Pancreas (tissue), 10 donors: ENCODE results near the gene RPL11. TPM values are rescaled to one million over a fixed set of nuclear protein-coding genes. Genes with fewer than 3 reads are reported as not detected.

Source experiments
- ATAC-seq, 4 donors: fragments of 200-7000 bp; cut with Tn5 transposase; one replicate each; pipeline versions ENCODE4 v1.8.0 to v1.9.1; 2020; ENCODE audit warnings: mild to moderate bottlenecking in 4 of 4, moderate library complexity in 4 of 4
- DNase-seq, 6 donors: peaks; one replicate each; pipeline ENCODE4 v3.0.0-alpha.2; 2020
- FAIRE-seq: peaks from 2 replicates; lab custom pipeline; 2012; peaks lifted over from hg19 to GRCh38; lab: Jason Lieb, UNC
- H3K27ac ChIP-seq, 4 donors: fragments of 200-600 bp; sonication (generic); 1 replicate in 3 of 4; 2 replicates in 1 of 4; pipeline versions ENCODE4 v1.5.0 to v1.8.0; 2020
- H3K27me3 ChIP-seq, 4 donors: fragments of 200-600 bp; one replicate each; pipeline ENCODE4 v1.8.0; 2021
- H3K36me3 ChIP-seq, 3 donors: fragments of 200-600 bp; sonication (generic) in 1 of 3; one replicate each; pipeline versions ENCODE4 v1.5.0 to v1.8.0; 2020 to 2021
- H3K4me1 ChIP-seq, 3 donors: fragments of 200-600 bp; one replicate each; pipeline ENCODE4 v1.8.0; 2021
- H3K4me3 ChIP-seq, 4 donors: fragments of 200-600 bp; sonication (generic) in 2 of 4; one replicate each; pipeline versions ENCODE4 v1.5.0 to v1.8.0; 2020 to 2021
- H3K9me3 ChIP-seq, 4 donors: fragments of 200-600 bp; one replicate each; pipeline ENCODE4 v1.8.0; 2021
- WGBS, 2 donors: extraction: QIAGEN DNeasy Blood & Tissue Kit; methylation state at CpG; one replicate each; pipeline ENCODE4 v1.1.7; 2013; 5-methylcytosine and 5-hydroxymethylcytosine counted together
- intact Hi-C, 3 donors: fragments of 100-400 bp; cut with DNase I; formaldehyde crosslinking; loops; one replicate each; pipeline versions ENCODE4 v1.11.1 to v1.14.2; 2022
- polyA plus RNA-seq, 2 donors: library from polyadenylated mRNA; stranded (reverse); fragments of 200-250 nt; gene quantifications; one replicate each; pipeline ENCODE4 v1.2.3, GENCODE V29; 2013
- total RNA-seq, 6 donors: library from RNA; stranded (reverse); fragmentation: NEBNext Ultra II Directional in 4 of 6; extraction: Animal tissue kit (Norgen Biotek cat#: 25700) in 4 of 6; gene quantifications; one replicate each; pipeline versions ENCODE4 v1.2.1 to v1.2.4, GENCODE V29; 2021 to 2023
- TF ChIP-seq, protein P1 (sequence below), 4 donors: fragments of 200-600 bp; sonication (generic) in 3 of 4; IDR thresholded peaks; one replicate each; pipeline versions ENCODE4 v1.5.0 to v1.8.0; 2021; ENCODE audit warnings: antibody characterized with exemption in 4 of 4
- donor health status: healthy with polysubstance abuse.
- donor health status: DM: no; HTN: no; CAD: no; lungs with moderate emphysema.
- donor health status: DM: no; HTN: no; CAD: no.
- donor health status: control.
- donor health status: control.
- donor health status: Bipolar disorder and iron deficiency.
- donor health status: DM: yes; HTN: yes; CAD: no.
- donor health status: DM: no; HTN: no; CAD: no.
- donor health status: DM: no; HTN: no; CAD: no.
- donor health status: DM: yes; HTN: yes; CAD: no.

RPL11 gene
- total and polyA plus RNA-seq, 8 donors = 511 to 1,484 (median 734) TPM

DNA sequence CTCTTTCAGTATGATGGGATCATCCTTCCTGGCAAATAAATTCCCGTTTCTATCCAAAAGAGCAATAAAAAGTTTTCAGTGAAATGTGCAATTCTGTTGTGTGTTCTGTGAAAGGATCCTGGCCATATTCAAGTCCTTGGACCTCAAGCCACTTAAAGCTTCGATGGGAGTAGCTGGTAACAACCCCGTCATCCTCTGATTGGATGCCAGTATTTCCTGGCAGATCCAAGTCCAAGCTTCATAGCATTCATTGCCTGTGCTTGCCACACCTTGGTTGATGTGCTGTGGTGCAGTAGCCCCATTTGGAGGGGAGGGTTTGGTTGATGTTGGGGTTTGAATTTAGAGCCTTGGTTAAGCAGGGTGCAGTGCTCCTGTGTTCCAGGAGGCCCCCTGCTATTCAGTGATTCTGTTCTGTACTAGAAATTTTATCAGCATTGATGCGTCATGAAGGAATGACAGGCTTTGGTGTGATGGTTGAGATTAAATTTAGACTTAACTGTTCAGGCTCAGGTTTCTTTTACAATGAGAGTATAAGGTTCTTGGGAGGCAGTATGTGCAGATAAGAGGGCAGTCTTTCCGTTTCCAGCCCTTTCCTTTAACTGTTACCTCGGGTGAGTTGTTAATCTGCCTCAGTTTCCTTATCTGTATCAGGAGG lies 4.9 kb downstream of the RPL11 start:
- no peaks in the 10 kb centered on the region for H3K9me3 ChIP-seq
- no peaks in the 10 kb centered on the region for H3K27me3 ChIP-seq
- FAIRE-seq = no peak
- TF ChIP-seq, protein P1, sequence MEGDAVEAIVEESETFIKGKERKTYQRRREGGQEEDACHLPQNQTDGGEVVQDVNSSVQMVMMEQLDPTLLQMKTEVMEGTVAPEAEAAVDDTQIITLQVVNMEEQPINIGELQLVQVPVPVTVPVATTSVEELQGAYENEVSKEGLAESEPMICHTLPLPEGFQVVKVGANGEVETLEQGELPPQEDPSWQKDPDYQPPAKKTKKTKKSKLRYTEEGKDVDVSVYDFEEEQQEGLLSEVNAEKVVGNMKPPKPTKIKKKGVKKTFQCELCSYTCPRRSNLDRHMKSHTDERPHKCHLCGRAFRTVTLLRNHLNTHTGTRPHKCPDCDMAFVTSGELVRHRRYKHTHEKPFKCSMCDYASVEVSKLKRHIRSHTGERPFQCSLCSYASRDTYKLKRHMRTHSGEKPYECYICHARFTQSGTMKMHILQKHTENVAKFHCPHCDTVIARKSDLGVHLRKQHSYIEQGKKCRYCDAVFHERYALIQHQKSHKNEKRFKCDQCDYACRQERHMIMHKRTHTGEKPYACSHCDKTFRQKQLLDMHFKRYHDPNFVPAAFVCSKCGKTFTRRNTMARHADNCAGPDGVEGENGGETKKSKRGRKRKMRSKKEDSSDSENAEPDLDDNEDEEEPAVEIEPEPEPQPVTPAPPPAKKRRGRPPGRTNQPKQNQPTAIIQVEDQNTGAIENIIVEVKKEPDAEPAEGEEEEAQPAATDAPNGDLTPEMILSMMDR (IDR thresholded peaks at IDR 0.05) = no peak
- H3K4me3 ChIP-seq = no peak overlapping the region
- DNase-seq = no peak
- peaks cover 6 to 64% (median 47%) of the 10 kb centered on the region in 3 donors for H3K36me3 ChIP-seq
- intact Hi-C loops = loop anchor here in 2 of 3 donors (5.0 to 10.0 kb wide), 2 partner anchors 46 to 48 kb away; partner anchors contain the start of gene ELOA (in 2 of the 2)
- ATAC-seq = no peak
- no peak overlapping the region for H3K27ac ChIP-seq
- 42 to 57% methylated on average over 6 of the region's 6 CpGs for WGBS, 2 donors
- H3K4me1 ChIP-seq = peaks cover 11 to 36% (median 17%) of the 10 kb centered on the region in 3 donors

DNA sequence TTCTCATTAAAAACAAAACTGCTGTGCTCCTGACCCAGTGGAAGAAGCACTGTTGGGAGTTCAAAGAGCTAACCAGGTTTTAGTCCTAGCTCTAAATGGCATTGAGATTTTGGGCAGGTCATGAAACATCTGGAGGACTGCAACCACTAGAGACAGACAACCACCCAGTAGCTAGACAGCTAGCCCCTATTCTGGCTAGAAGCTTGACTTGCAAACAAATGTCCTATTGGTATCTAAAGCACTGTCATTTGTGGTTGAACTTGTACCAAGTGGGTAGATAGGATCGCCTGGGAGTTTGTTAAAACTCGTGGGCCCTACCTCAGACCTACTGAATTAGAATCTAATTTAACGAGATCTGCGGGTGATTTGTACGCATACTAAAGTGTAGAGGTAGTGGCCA lies 6.9 kb downstream of the RPL11 start:
- FAIRE-seq (no peak), DNase-seq (no peak), ATAC-seq (no peak)
- whole genome bisulfite sequencing, 2 donors = 64 to 69% methylated on average over 5 of the region's 5 CpGs
- H3K4me3 ChIP-seq = no peak overlapping the region
- no peak overlapping the region for H3K27ac ChIP-seq
- peaks cover 5 to 28% (median 9%) of the 10 kb centered on the region in 3 donors for H3K4me1 ChIP-seq
- peaks cover 6 to 66% (median 44%) of the 10 kb centered on the region in 3 donors for H3K36me3 ChIP-seq
- H3K27me3 ChIP-seq = no peaks in the 10 kb centered on the region
- TF ChIP-seq, protein P1 (IDR thresholded peaks at IDR 0.05) = no peak
- no peaks in the 10 kb centered on the region for H3K9me3 ChIP-seq
- intact Hi-C loops = loop anchor here in 2 of 3 donors (5.0 to 10.0 kb wide), 2 partner anchors 44 to 46 kb away; partner anchors contain the start of gene ELOA (in 2 of the 2)

DNA sequence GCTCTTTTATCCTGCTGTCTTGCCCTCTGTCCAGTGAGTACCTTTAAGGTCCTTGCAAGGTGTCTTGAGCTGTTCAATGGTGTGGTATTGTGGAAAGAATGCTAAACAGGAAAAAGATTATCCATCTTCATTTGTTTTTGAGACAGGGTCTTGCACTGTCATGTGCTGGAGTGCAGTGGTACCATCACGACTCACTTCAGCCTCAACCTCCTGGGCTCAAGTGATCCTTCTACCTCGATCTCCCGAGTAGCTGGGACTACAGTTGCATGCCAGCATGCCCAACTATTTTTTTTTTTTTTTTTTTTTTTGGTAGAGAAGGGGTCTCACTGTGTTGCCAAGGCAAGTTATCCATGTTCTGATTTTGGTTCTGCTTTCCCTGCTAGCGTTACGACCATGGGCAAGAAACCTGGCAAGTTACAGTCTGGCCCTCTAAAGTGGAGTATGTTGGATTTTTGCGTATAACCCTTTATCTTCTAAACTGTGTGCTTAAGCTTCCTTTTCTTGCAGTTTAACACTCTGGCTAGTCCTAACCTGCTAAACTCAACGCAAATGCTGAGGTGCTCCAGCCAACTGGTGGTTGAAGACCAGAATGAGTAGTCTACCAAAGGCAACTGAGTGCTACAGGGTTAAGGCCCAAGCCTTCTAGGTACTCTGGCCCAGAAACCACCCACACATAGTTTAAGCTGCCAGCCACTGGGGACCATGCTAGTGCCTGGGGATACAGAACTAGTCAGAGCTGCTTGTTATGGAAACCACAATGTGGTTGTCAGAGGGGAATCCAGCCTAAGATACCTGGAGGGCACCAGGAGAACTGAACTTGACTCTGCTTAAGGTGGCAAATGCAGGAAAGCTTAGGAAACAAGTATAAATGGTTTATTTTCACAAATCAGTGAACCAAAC lies 7.9 kb downstream of the RPL11 start:
- ATAC-seq (no peak), DNase-seq (no peak), FAIRE-seq (no peak)
- no peak overlapping the region for H3K27ac ChIP-seq
- 76 to 84% methylated on average over 7 of the region's 7 CpGs for WGBS, 2 donors
- intact Hi-C loops = loop anchor here in 2 of 3 donors (5.0 to 10.0 kb wide), 2 partner anchors 43 to 45 kb away; partner anchors contain the start of gene ELOA (in 2 of the 2)
- TF ChIP-seq, protein P1 (IDR thresholded peaks at IDR 0.05) = no peak
- no peaks in the 10 kb centered on the region for H3K27me3 ChIP-seq
- H3K36me3 ChIP-seq = peaks cover 6 to 55% (median 36%) of the 10 kb centered on the region in 3 donors
- no peaks in the 10 kb centered on the region for H3K9me3 ChIP-seq
- no peak overlapping the region for H3K4me3 ChIP-seq
- peaks cover 0 to 22% (median 3%) of the 10 kb centered on the region in 3 donors for H3K4me1 ChIP-seq

DNA sequence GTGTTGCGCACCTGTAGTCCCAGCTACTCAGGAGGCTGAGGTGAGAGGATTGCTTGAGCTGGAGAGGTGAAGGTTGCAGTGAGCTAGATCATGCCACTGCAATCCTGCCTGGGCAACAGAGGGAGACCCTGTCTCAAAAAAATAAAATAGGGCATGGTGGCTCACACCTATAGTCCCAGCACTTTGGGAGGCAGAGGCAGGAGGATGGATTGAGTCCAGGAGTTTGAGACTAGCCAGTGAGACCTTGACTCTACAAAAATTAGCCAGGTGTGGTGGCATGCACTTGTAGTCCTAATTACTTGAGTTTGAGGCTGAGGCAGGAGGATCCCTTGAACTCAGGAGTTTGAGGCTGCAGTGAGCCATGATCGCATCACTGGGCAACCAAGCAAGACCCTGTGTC lies 9.7 kb downstream of the RPL11 start:
- ATAC-seq (no peak), DNase-seq (no peak), FAIRE-seq (no peak)
- peaks cover 0 to 15% (median 13%) of the 10 kb centered on the region in 3 donors for H3K4me1 ChIP-seq
- intact Hi-C loops = no loop called here
- H3K36me3 ChIP-seq = peaks cover 6 to 49% (median 19%) of the 10 kb centered on the region in 3 donors
- H3K27me3 ChIP-seq = no peaks in the 10 kb centered on the region
- TF ChIP-seq, protein P1 (IDR thresholded peaks at IDR 0.05) = no peak
- H3K4me3 ChIP-seq = no peak overlapping the region
- H3K27ac ChIP-seq = no peak overlapping the region
- WGBS, 2 donors = 93 to 94% methylated on average over 2 of the region's 2 CpGs
- no peaks in the 10 kb centered on the region for H3K9me3 ChIP-seq
